K562 (cell line): ENCODE results near the gene CAPZA1. TPM values are rescaled to one million over a fixed set of nuclear protein-coding genes. Genes with fewer than 3 reads are reported as not detected.
A peak's percentile ranks its signal among the peaks of the same experiment; 100 is the strongest.

Source experiments
- CBX8 ChIP-seq: fragments of 200-600 bp; sonication (generic); IDR thresholded peaks from 2 replicates; pipeline ENCODE4 v1.6.1; 2012; ENCODE audit warnings: borderline replicate concordance, mixed run types, low read depth, mild to moderate bottlenecking, moderate library complexity, mixed read lengths, low read length, control low read depth, inconsistent platforms; ENCODE audit not compliant: poor library complexity, severe bottlenecking; ENCODE audit errors: extremely low read depth
- GABPA ChIP-seq: fragments of 200-800 bp; sonication (Bioruptor generic); conservative IDR thresholded peaks from 2 replicates; pipeline ENCODE4 v1.6.1; 2016; ENCODE audit warnings: low read depth, missing genetic modification characterization, missing compliant biosample characterization
- GTF2A2 ChIP-seq: IDR thresholded peaks from 2 replicates; pipeline ENCODE4 v1.6.1; 2016; ENCODE audit warnings: mild to moderate bottlenecking, missing genetic modification characterization, missing compliant biosample characterization
- KDM4B ChIP-seq, 2 experiments: fragments of 450-650 bp in 1 of 2; sonication (generic) in 1 of 2; IDR thresholded peaks; 2 replicates each; pipeline ENCODE4 v1.6.1; 2016 to 2017; ENCODE audit warnings: borderline replicate concordance in 2 of 2, antibody characterized with exemption in 1 of 2, low read depth in 1 of 2, mild to moderate bottlenecking in 1 of 2
- KDM5B ChIP-seq: fragments of 200-600 bp; sonication (generic); IDR thresholded peaks from 2 replicates; pipeline ENCODE4 v1.6.1; 2012; ENCODE audit warnings: low read depth, mild to moderate bottlenecking, moderate library complexity, low read length, control low read depth, inconsistent platforms; ENCODE audit not compliant: insufficient replicate concordance
- NEUROD1 ChIP-seq: fragments of 150-350 bp; IDR thresholded peaks from 2 replicates; pipeline ENCODE4 v1.6.1; 2014; ENCODE audit warnings: borderline replicate concordance, low read length, low read depth; ENCODE audit not compliant: partially characterized antibody
- SNIP1 ChIP-seq: fragments of 450-650 bp; IDR thresholded peaks from 2 replicates; pipeline ENCODE4 v1.7.1; 2017; ENCODE audit warnings: low read depth, mild to moderate bottlenecking
- U2AF2 ChIP-seq: fragments of 200-400 bp; formaldehyde crosslinking; optimal IDR thresholded peaks from 2 replicates; pipeline ENCODE3; 2017; ENCODE audit warnings: low read depth, mild to moderate bottlenecking, low read length
- ZFP1 ChIP-seq: fragments of 450-650 bp; formaldehyde crosslinking; IDR thresholded peaks from 2 replicates; pipeline ENCODE4 v1.4.0; 2020; ENCODE audit warnings: mild to moderate bottlenecking, mixed read lengths
- ZNF41 ChIP-seq: fragments of 250-450 bp; sonication (Bioruptor Pico); conservative IDR thresholded peaks from 2 replicates; pipeline ENCODE4 v1.4.0; 2020; ENCODE audit warnings: mild to moderate bottlenecking
- ZNF830 ChIP-seq: fragments of 250-450 bp; sonication (Bioruptor Pico); IDR thresholded peaks from 2 replicates; pipeline ENCODE4 v1.5.0; 2021; ENCODE audit warnings: mild to moderate bottlenecking
- polyA plus RNA-seq, 8 experiments: library from polyadenylated mRNA; depleted of rRNA in 4 of 8; stranded (reverse) in 5 of 8; unstranded in 3 of 8; fragments of >200 nt; fragmentation: Nextera tagmentation in 2 of 8; fragmentation: Illumina TruSeq in 1 of 8; extraction: Ambion mirVana in 2 of 8; extraction: Trizol in 1 of 8; gene quantifications; 2 replicates each; pipeline versions ENCODE4 v1.2.1 to v1.2.3, GENCODE V29; 2011 to 2014; ENCODE audit warnings: inconsistent platforms in 1 of 8, missing spikeins in 1 of 8
- total RNA-seq, 7 experiments: library from RNA; depleted of rRNA in 6 of 7; stranded (reverse); fragments of >200 nt in 6 of 7; fragmentation: Illumina TruSeq in 2 of 7; extraction: Trizol in 2 of 7; gene quantifications; 2 replicates each; pipeline versions ENCODE4 v1.2.1 to v1.2.3, GENCODE V29; 2011 to 2021; ENCODE audit warnings: low replicate concordance in 1 of 7
- TF ChIP-seq, protein P1 (sequence below): fragments of 450-650 bp; IDR thresholded peaks from 2 replicates; pipeline ENCODE4 v1.6.1; 2016; ENCODE audit warnings: mild to moderate bottlenecking, moderate library complexity

CAPZA1 gene
- total and polyA plus RNA-seq, 9 of the 15 experiments (the other 6 are each of a cell fraction or from before 2014, with no cell fraction given), result 237 to 1,020 (median 306) TPM

DNA sequence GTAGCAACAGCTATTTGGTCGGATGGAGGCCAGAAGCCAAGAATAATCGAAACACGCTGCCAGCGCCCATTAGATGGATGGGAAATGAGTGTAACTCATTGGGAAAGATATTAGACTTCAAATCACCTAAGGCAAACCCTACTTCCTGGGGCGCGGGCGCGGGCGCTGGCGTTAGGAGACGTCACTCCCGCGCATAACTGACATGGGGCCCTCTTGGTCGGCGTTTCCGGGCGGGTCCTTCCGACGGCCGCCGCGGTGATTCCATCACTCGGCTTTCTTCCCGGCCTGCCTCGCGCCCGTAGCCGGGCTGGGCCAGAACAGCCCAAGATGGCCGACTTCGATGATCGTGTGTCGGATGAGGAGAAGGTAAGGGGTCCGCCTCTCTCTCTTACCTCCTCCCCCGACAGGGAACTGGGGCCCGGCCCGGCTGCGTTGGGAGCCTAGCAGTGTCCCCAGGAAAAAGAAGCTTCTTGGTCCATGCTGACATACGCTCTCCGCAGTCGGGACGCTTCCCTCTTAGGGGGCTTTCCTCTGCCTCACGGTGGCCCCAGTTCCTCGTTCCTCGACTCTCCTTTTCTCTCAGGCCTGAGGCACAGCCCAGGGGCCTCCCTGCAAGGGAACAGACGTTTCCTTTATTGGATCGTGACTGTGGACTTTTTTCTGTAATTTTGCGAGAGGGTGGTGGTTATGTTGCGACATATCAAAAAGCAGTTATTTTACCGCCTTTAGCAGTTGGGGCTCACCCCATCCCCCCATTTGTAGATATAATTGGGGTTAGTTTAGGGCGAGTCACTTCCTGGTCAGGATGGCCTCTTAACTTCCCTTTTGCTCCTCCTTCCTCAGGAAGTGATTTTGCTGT is at the start of gene CAPZA1 (continued):
- peak; percentile 91 for TF ChIP-seq GABPA (tag)
- TF ChIP-seq CBX8, result no peak
- no peak; a peak in 1 of 4 replicates for TF ChIP-seq KDM4B (IDR thresholded peaks at IDR 0.05; ENCODE audit: borderline replicate concordance in 2 of 2, low read depth in 1 of 2)
- no peak for TF ChIP-seq NEUROD1
- no peak for TF ChIP-seq ZFP1 (CRISPR knock-in tag)
- TF ChIP-seq SNIP1, result no peak
- TF ChIP-seq, protein P1, sequence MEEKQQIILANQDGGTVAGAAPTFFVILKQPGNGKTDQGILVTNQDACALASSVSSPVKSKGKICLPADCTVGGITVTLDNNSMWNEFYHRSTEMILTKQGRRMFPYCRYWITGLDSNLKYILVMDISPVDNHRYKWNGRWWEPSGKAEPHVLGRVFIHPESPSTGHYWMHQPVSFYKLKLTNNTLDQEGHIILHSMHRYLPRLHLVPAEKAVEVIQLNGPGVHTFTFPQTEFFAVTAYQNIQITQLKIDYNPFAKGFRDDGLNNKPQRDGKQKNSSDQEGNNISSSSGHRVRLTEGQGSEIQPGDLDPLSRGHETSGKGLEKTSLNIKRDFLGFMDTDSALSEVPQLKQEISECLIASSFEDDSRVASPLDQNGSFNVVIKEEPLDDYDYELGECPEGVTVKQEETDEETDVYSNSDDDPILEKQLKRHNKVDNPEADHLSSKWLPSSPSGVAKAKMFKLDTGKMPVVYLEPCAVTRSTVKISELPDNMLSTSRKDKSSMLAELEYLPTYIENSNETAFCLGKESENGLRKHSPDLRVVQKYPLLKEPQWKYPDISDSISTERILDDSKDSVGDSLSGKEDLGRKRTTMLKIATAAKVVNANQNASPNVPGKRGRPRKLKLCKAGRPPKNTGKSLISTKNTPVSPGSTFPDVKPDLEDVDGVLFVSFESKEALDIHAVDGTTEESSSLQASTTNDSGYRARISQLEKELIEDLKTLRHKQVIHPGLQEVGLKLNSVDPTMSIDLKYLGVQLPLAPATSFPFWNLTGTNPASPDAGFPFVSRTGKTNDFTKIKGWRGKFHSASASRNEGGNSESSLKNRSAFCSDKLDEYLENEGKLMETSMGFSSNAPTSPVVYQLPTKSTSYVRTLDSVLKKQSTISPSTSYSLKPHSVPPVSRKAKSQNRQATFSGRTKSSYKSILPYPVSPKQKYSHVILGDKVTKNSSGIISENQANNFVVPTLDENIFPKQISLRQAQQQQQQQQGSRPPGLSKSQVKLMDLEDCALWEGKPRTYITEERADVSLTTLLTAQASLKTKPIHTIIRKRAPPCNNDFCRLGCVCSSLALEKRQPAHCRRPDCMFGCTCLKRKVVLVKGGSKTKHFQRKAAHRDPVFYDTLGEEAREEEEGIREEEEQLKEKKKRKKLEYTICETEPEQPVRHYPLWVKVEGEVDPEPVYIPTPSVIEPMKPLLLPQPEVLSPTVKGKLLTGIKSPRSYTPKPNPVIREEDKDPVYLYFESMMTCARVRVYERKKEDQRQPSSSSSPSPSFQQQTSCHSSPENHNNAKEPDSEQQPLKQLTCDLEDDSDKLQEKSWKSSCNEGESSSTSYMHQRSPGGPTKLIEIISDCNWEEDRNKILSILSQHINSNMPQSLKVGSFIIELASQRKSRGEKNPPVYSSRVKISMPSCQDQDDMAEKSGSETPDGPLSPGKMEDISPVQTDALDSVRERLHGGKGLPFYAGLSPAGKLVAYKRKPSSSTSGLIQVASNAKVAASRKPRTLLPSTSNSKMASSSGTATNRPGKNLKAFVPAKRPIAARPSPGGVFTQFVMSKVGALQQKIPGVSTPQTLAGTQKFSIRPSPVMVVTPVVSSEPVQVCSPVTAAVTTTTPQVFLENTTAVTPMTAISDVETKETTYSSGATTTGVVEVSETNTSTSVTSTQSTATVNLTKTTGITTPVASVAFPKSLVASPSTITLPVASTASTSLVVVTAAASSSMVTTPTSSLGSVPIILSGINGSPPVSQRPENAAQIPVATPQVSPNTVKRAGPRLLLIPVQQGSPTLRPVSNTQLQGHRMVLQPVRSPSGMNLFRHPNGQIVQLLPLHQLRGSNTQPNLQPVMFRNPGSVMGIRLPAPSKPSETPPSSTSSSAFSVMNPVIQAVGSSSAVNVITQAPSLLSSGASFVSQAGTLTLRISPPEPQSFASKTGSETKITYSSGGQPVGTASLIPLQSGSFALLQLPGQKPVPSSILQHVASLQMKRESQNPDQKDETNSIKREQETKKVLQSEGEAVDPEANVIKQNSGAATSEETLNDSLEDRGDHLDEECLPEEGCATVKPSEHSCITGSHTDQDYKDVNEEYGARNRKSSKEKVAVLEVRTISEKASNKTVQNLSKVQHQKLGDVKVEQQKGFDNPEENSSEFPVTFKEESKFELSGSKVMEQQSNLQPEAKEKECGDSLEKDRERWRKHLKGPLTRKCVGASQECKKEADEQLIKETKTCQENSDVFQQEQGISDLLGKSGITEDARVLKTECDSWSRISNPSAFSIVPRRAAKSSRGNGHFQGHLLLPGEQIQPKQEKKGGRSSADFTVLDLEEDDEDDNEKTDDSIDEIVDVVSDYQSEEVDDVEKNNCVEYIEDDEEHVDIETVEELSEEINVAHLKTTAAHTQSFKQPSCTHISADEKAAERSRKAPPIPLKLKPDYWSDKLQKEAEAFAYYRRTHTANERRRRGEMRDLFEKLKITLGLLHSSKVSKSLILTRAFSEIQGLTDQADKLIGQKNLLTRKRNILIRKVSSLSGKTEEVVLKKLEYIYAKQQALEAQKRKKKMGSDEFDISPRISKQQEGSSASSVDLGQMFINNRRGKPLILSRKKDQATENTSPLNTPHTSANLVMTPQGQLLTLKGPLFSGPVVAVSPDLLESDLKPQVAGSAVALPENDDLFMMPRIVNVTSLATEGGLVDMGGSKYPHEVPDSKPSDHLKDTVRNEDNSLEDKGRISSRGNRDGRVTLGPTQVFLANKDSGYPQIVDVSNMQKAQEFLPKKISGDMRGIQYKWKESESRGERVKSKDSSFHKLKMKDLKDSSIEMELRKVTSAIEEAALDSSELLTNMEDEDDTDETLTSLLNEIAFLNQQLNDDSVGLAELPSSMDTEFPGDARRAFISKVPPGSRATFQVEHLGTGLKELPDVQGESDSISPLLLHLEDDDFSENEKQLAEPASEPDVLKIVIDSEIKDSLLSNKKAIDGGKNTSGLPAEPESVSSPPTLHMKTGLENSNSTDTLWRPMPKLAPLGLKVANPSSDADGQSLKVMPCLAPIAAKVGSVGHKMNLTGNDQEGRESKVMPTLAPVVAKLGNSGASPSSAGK, result peak; percentile 80
- TF ChIP-seq ZNF41 (CRISPR knock-in tag), result peak; percentile 48
- no peak for TF ChIP-seq GTF2A2 (tag)
- no peak for TF ChIP-seq U2AF2
- TF ChIP-seq ZNF830, result peak; percentile 76; the same call in 1 of the 2 replicates
- TF ChIP-seq KDM5B, result peak; percentile 91
